Ishikawa (cell line): ENCODE measurements around the gene ST6GALNAC4.
A peak's percentile ranks its signal among the peaks of the same experiment; 100 is the strongest.

Source experiments
- CEBPB ChIP-seq: IDR thresholded peaks from 2 replicates; pipeline ENCODE4 v1.6.1; 2012
- CREB1 ChIP-seq: IDR thresholded peaks from 2 replicates; pipeline ENCODE4 v1.6.1; 2012; ENCODE audit warnings: low read depth
- EGR1 ChIP-seq: IDR thresholded peaks from 2 replicates; pipeline ENCODE4 v1.6.1; 2012
- EP300 ChIP-seq: IDR thresholded peaks from 2 replicates; pipeline ENCODE4 v1.6.1; 2012; ENCODE audit warnings: borderline replicate concordance
- FOXM1 ChIP-seq: IDR thresholded peaks from 2 replicates; pipeline ENCODE4 v1.6.1; 2012; ENCODE audit warnings: low read depth, borderline replicate concordance
- NFIC ChIP-seq: IDR thresholded peaks from 2 replicates; pipeline ENCODE4 v1.6.1; 2012
- RAD21 ChIP-seq: IDR thresholded peaks from 2 replicates; pipeline ENCODE4 v1.6.1; 2012; ENCODE audit warnings: low read depth
- TAF1 ChIP-seq: IDR thresholded peaks from 2 replicates; pipeline ENCODE4 v1.6.1; 2012; ENCODE audit warnings: low read depth, mild to moderate bottlenecking
- TCF12 ChIP-seq: IDR thresholded peaks from 2 replicates; pipeline ENCODE4 v1.6.1; 2012; ENCODE audit warnings: low read depth
- TEAD4 ChIP-seq: IDR thresholded peaks from 2 replicates; pipeline ENCODE4 v1.6.1; 2012
- YY1 ChIP-seq: IDR thresholded peaks from 2 replicates; pipeline ENCODE4 v1.6.1; 2012; ENCODE audit warnings: low read depth
- TF ChIP-seq, protein P1 (sequence below): IDR thresholded peaks from 2 replicates; pipeline ENCODE4 v1.6.1; 2012
- TF ChIP-seq, protein P2 (sequence below): IDR thresholded peaks from 2 replicates; pipeline ENCODE4 v1.6.1; 2012
- TF ChIP-seq, protein P3 (sequence below): IDR thresholded peaks from 2 replicates; pipeline ENCODE4 v1.6.1; 2012; ENCODE audit warnings: low read depth, mild to moderate bottlenecking

DNA sequence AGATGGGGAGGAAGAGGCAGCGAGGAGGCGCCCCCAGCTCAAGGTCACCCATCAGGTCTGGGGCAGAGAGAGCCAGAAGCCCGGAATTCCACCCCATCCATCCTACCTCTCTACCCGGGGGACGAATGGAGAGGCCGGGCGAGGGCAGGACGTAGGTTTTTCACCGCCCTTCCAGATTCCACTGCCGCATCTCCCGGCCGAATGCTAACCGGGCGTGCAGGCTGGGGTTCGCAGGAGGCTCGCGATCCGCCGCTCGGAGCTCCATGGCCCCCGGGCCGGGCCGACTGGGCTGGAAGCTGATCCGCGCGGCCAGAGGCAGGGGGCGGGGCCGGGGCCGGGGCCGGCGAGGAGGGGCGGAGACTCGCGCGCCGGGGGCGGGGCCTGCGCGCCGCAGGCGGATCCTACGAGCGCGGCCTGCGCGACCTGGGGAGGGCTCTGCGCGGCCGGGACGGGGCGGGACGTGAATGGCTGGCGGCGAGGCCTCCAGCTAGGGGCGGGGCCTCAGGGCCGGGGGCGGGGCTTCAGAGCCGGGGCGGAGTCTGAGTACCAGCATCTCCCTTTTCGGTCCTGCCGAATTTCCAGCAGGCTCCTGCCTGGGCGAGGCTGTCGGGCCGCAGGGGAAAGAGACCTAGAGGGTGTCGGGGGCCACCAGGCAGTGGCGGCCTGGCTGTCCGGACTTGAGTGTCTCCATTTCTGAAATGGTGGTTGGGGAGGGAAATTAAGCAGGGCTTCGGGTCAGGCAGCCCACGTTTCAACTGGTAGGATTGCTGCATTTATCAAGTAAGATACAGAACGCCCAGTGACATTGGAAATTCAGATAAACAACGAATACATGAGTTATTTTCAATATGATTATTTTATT lies at the start of gene ST6GALNAC4:
- TF ChIP-seq FOXM1 (no peak), CEBPB (no peak), EGR1 (no peak), TAF1 (peak; percentile 40; the same call in 1 of the 2 replicates), TCF12 (no peak), YY1 (no peak), EP300 (no peak), RAD21 (no peak), TEAD4 (no peak), CREB1 (no peak), NFIC (no peak)
- TF ChIP-seq, protein P1, sequence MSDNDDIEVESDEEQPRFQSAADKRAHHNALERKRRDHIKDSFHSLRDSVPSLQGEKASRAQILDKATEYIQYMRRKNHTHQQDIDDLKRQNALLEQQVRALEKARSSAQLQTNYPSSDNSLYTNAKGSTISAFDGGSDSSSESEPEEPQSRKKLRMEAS = 0 out of 2 replicates have a peak, but pooled peaks have one; percentile 11
- TF ChIP-seq, protein P2, sequence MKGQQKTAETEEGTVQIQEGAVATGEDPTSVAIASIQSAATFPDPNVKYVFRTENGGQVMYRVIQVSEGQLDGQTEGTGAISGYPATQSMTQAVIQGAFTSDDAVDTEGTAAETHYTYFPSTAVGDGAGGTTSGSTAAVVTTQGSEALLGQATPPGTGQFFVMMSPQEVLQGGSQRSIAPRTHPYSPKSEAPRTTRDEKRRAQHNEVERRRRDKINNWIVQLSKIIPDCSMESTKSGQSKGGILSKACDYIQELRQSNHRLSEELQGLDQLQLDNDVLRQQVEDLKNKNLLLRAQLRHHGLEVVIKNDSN = no peak
- TF ChIP-seq, protein P3, sequence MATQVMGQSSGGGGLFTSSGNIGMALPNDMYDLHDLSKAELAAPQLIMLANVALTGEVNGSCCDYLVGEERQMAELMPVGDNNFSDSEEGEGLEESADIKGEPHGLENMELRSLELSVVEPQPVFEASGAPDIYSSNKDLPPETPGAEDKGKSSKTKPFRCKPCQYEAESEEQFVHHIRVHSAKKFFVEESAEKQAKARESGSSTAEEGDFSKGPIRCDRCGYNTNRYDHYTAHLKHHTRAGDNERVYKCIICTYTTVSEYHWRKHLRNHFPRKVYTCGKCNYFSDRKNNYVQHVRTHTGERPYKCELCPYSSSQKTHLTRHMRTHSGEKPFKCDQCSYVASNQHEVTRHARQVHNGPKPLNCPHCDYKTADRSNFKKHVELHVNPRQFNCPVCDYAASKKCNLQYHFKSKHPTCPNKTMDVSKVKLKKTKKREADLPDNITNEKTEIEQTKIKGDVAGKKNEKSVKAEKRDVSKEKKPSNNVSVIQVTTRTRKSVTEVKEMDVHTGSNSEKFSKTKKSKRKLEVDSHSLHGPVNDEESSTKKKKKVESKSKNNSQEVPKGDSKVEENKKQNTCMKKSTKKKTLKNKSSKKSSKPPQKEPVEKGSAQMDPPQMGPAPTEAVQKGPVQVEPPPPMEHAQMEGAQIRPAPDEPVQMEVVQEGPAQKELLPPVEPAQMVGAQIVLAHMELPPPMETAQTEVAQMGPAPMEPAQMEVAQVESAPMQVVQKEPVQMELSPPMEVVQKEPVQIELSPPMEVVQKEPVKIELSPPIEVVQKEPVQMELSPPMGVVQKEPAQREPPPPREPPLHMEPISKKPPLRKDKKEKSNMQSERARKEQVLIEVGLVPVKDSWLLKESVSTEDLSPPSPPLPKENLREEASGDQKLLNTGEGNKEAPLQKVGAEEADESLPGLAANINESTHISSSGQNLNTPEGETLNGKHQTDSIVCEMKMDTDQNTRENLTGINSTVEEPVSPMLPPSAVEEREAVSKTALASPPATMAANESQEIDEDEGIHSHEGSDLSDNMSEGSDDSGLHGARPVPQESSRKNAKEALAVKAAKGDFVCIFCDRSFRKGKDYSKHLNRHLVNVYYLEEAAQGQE = no peak
